ENCODE measurements around the gene PLEKHG4B. TPM values are rescaled to one million over a fixed set of nuclear protein-coding genes. Genes with fewer than 3 reads are reported as not detected.
A peak's percentile ranks its signal among the peaks of the same experiment; 100 is the strongest.

Gene PLEKHG4B
- total RNA-seq, 1 donor from 2014 or later: 70.0 TPM

GRCh38 chr5:204001-204400 is 112.0 kb downstream of the PLEKHG4B start:
- H3K9me3 Mint-ChIP-seq: no peaks in the 10 kb centered on the region
- H3K36me3 Mint-ChIP-seq: peaks cover 18% of the 10 kb centered on the region
- H3K4me1 Mint-ChIP-seq: peaks cover 6% of the 10 kb centered on the region
- no peak overlapping the region for H3K27ac Mint-ChIP-seq
- DNase-seq (ENCODE audit: low spot score in 2 of 2, unreplicated experiment in 2 of 2): no peak
- no peaks in the 10 kb centered on the region for H3K27me3 Mint-ChIP-seq (ENCODE audit: low read depth)
- TF ChIP-seq CTCF (IDR thresholded peaks at IDR 0.05; ENCODE audit: unreplicated experiment): no peak
- no peak overlapping the region for H3K4me3 Mint-ChIP-seq

GRCh38 chr5:204462-204861 is 112.5 kb downstream of the PLEKHG4B start:
- no peak for TF ChIP-seq CTCF (IDR thresholded peaks at IDR 0.05; ENCODE audit: unreplicated experiment)
- Mint-ChIP-seq H3K27me3 (ENCODE audit: low read depth) (no peaks in the 10 kb centered on the region), H3K4me1 (peaks cover 6% of the 10 kb centered on the region), H3K9me3 (no peaks in the 10 kb centered on the region), H3K36me3 (peaks cover 18% of the 10 kb centered on the region), H3K4me3 (no peak overlapping the region), H3K27ac (no peak overlapping the region)
- DNase-seq (ENCODE audit: low spot score in 2 of 2, unreplicated experiment in 2 of 2): no peak

GRCh38 chr5:204966-205670 is 113.2 kb downstream of the PLEKHG4B start:
- Mint-ChIP-seq H3K9me3 (no peaks in the 10 kb centered on the region), H3K27ac (no peak overlapping the region)

GRCh38 chr5:206406-206805 is 114.4 kb downstream of the PLEKHG4B start:
- DNase-seq (ENCODE audit: low spot score in 2 of 2, unreplicated experiment in 2 of 2): no peak
- H3K4me1 Mint-ChIP-seq: peaks cover 6% of the 10 kb centered on the region
- no peak for TF ChIP-seq CTCF (IDR thresholded peaks at IDR 0.05; ENCODE audit: unreplicated experiment)
- no peaks in the 10 kb centered on the region for H3K27me3 Mint-ChIP-seq (ENCODE audit: low read depth)
- no peak overlapping the region for H3K27ac Mint-ChIP-seq
- H3K4me3 Mint-ChIP-seq: no peak overlapping the region
- no peaks in the 10 kb centered on the region for H3K9me3 Mint-ChIP-seq
- peaks cover 18% of the 10 kb centered on the region for H3K36me3 Mint-ChIP-seq

More at GRCh38 chr5:204966-205670, 113.2 kb downstream of the PLEKHG4B start:
- H3K36me3 Mint-ChIP-seq: peaks cover 18% of the 10 kb centered on the region
- DNase-seq (ENCODE audit: low spot score in 2 of 2, unreplicated experiment in 2 of 2): no peak
- no peaks in the 10 kb centered on the region for H3K27me3 Mint-ChIP-seq (ENCODE audit: low read depth)
- H3K4me1 Mint-ChIP-seq: peaks cover 6% of the 10 kb centered on the region
- TF ChIP-seq CTCF (IDR thresholded peaks at IDR 0.05; ENCODE audit: unreplicated experiment): no peak
- no peak overlapping the region for H3K4me3 Mint-ChIP-seq

- DNase-seq (ENCODE audit: low spot score in 2 of 2, unreplicated experiment in 2 of 2): no peak
- H3K9me3 Mint-ChIP-seq: no peaks in the 10 kb centered on the region
- H3K4me3 Mint-ChIP-seq: no peak overlapping the region
- no peaks in the 10 kb centered on the region for H3K27me3 Mint-ChIP-seq (ENCODE audit: low read depth)
- no peak for TF ChIP-seq CTCF (IDR thresholded peaks at IDR 0.05; ENCODE audit: unreplicated experiment)
- H3K27ac Mint-ChIP-seq: peak overlapping the region; percentile 39
- H3K4me1 Mint-ChIP-seq: peaks cover 6% of the 10 kb centered on the region
- H3K36me3 Mint-ChIP-seq: peaks cover 18% of the 10 kb centered on the region
Measured at GRCh38 chr5:206927-207536, 115.1 kb downstream of the PLEKHG4B start.
